ENCODE measurements around the gene C4orf50.

Gene C4orf50

GRCh38 chr4:5884796-5885195, 133.4 kb downstream of the C4orf50 start:
- H3K4me1 ChIP-seq (ENCODE audit: control insufficient read depth in 1 of 2, insufficient read depth in 2 of 2, low read length in 2 of 2): peaks cover 0 to 7% of the 10 kb centered on the region in 2 experiments
- H4K91ac ChIP-seq (ENCODE audit: low read depth, low read length): no peak overlapping the region
- no peak overlapping the region for H3K9ac ChIP-seq (ENCODE audit: low read length)
- no peaks in the 10 kb centered on the region for H3K79me1 ChIP-seq (ENCODE audit: low read length)
- H3K79me2 ChIP-seq (ENCODE audit: control insufficient read depth, insufficient read depth, low read length, poor library complexity): no peaks in the 10 kb centered on the region
- WGBS (ENCODE audit: extremely low coverage, insufficient coverage, insufficient read length): no CpG with 5 or more reads among the region's 7 CpGs
- no peak overlapping the region for H3K4me2 ChIP-seq (ENCODE audit: low read length)
- H2BK12ac ChIP-seq (ENCODE audit: low read length): no peak overlapping the region
- H4K8ac ChIP-seq (ENCODE audit: low read depth, low read length): no peak overlapping the region
- H2BK5ac ChIP-seq (ENCODE audit: low read depth, low read length, poor library complexity): no peak overlapping the region
- peaks cover 1% of the 10 kb centered on the region for H3K9me3 ChIP-seq (ENCODE audit: insufficient read depth, low read depth, low read length)
- no peak overlapping the region for H3K23ac ChIP-seq (ENCODE audit: low read length)
- no peak overlapping the region for H4K12ac ChIP-seq (ENCODE audit: low read depth, low read length)
- H3K4me3 ChIP-seq (ENCODE audit: low read depth, low read length): no peak overlapping the region
- DNase-seq: no peak
- no peak overlapping the region for H3K27ac ChIP-seq (ENCODE audit: low read depth, low read length)
- H3K18ac ChIP-seq (ENCODE audit: low read length): no peak overlapping the region
- H2AK5ac ChIP-seq (ENCODE audit: low read length): no peak overlapping the region
- H3K27me3 ChIP-seq (ENCODE audit: insufficient read depth, low read length): peaks cover 27% of the 10 kb centered on the region
- H3K14ac ChIP-seq (ENCODE audit: low read length): no peak overlapping the region
- no peak overlapping the region for H3K4ac ChIP-seq (ENCODE audit: low read depth, low read length)
- H2BK120ac ChIP-seq (ENCODE audit: insufficient read depth, low read length, poor library complexity): no peak overlapping the region
- no peaks in the 10 kb centered on the region for H3K36me3 ChIP-seq (ENCODE audit: control insufficient read depth in 1 of 2, insufficient read depth in 2 of 2, low read length in 2 of 2)
- H2AFZ ChIP-seq (ENCODE audit: insufficient read depth, low read length, poor library complexity): no peak overlapping the region

- Histone ChIP-seq H3K27ac (ENCODE audit: low read depth, low read length) (no peak overlapping the region), H3K36me3 (ENCODE audit: control insufficient read depth in 1 of 2, insufficient read depth in 2 of 2, low read length in 2 of 2) (no peaks in the 10 kb centered on the region), H3K9ac (ENCODE audit: low read length) (no peak overlapping the region), H3K79me2 (ENCODE audit: control insufficient read depth, insufficient read depth, low read length, poor library complexity) (no peaks in the 10 kb centered on the region), H3K4me3 (ENCODE audit: low read depth, low read length) (no peak overlapping the region), H3K14ac (ENCODE audit: low read length) (no peak overlapping the region), H4K8ac (ENCODE audit: low read depth, low read length) (no peak overlapping the region), H2BK5ac (ENCODE audit: low read depth, low read length, poor library complexity) (no peak overlapping the region), H4K12ac (ENCODE audit: low read depth, low read length) (no peak overlapping the region), H2AFZ (ENCODE audit: insufficient read depth, low read length, poor library complexity) (no peak overlapping the region), H3K79me1 (ENCODE audit: low read length) (no peaks in the 10 kb centered on the region), H2BK12ac (ENCODE audit: low read length) (no peak overlapping the region), H4K91ac (ENCODE audit: low read depth, low read length) (no peak overlapping the region), H3K4me2 (ENCODE audit: low read length) (no peak overlapping the region), H2BK120ac (ENCODE audit: insufficient read depth, low read length, poor library complexity) (no peak overlapping the region), H3K27me3 (ENCODE audit: insufficient read depth, low read length) (peaks cover 18% of the 10 kb centered on the region), H3K18ac (ENCODE audit: low read length) (no peak overlapping the region), H3K9me3 (ENCODE audit: insufficient read depth, low read depth, low read length) (peaks cover 1% of the 10 kb centered on the region), H2AK5ac (ENCODE audit: low read length) (no peak overlapping the region), H3K23ac (ENCODE audit: low read length) (no peak overlapping the region), H3K4me1 (ENCODE audit: control insufficient read depth in 1 of 2, insufficient read depth in 2 of 2, low read length in 2 of 2) (peaks cover 0 to 7% of the 10 kb centered on the region in 2 experiments), H3K4ac (ENCODE audit: low read depth, low read length) (no peak overlapping the region)
- WGBS (ENCODE audit: extremely low coverage, insufficient coverage, insufficient read length): no CpG with 5 or more reads among the region's 1 CpG
- DNase-seq: no peak
Observed at GRCh38 chr4:5883916-5884315, 134.3 kb downstream of the C4orf50 start.

DNA sequence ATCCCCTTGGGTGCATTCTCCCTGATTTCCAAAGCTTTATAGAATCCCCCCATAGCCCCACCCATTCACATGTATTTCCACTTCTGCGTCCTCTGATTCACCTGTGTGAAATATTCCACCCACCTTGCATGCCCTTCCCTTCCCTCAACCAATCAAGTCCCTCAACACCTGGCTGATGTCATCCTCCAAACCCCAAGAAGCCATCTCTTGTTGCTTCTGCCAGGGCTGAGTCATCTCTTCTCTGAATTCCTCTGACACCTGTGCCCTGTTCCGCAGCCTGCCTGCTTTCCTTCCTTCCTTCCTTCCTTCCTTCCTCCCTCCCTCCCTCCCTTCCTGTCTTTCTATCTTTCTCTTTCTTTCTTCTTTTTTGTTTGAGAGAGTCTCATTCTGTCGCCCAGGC, 135.3 kb downstream of the C4orf50 start:
- Histone ChIP-seq H3K23ac (ENCODE audit: low read length) (no peak overlapping the region), H2BK12ac (ENCODE audit: low read length) (no peak overlapping the region), H4K8ac (ENCODE audit: low read depth, low read length) (no peak overlapping the region), H3K79me1 (ENCODE audit: low read length) (no peaks in the 10 kb centered on the region), H4K91ac (ENCODE audit: low read depth, low read length) (no peak overlapping the region), H3K18ac (ENCODE audit: low read length) (no peak overlapping the region), H3K36me3 (ENCODE audit: control insufficient read depth in 1 of 2, insufficient read depth in 2 of 2, low read length in 2 of 2) (no peaks in the 10 kb centered on the region), H4K12ac (ENCODE audit: low read depth, low read length) (no peak overlapping the region), H2AK5ac (ENCODE audit: low read length) (no peak overlapping the region), H2BK120ac (ENCODE audit: insufficient read depth, low read length, poor library complexity) (no peak overlapping the region), H3K4me2 (ENCODE audit: low read length) (no peak overlapping the region), H3K4ac (ENCODE audit: low read depth, low read length) (no peak overlapping the region), H3K9me3 (ENCODE audit: insufficient read depth, low read depth, low read length) (peaks cover 1% of the 10 kb centered on the region), H3K79me2 (ENCODE audit: control insufficient read depth, insufficient read depth, low read length, poor library complexity) (no peaks in the 10 kb centered on the region), H3K9ac (ENCODE audit: low read length) (no peak overlapping the region), H3K14ac (ENCODE audit: low read length) (no peak overlapping the region), H3K4me1 (ENCODE audit: control insufficient read depth in 1 of 2, insufficient read depth in 2 of 2, low read length in 2 of 2) (peaks cover 0 to 4% of the 10 kb centered on the region in 2 experiments), H2AFZ (ENCODE audit: insufficient read depth, low read length, poor library complexity) (no peak overlapping the region), H3K27me3 (ENCODE audit: insufficient read depth, low read length) (peaks cover 11% of the 10 kb centered on the region), H3K27ac (ENCODE audit: low read depth, low read length) (no peak overlapping the region), H2BK5ac (ENCODE audit: low read depth, low read length, poor library complexity) (no peak overlapping the region), H3K4me3 (ENCODE audit: low read depth, low read length) (no peak overlapping the region)
- no peak for DNase-seq
- no CpG with 5 or more reads among the region's 3 CpGs for WGBS (ENCODE audit: extremely low coverage, insufficient coverage, insufficient read length)

DNA sequence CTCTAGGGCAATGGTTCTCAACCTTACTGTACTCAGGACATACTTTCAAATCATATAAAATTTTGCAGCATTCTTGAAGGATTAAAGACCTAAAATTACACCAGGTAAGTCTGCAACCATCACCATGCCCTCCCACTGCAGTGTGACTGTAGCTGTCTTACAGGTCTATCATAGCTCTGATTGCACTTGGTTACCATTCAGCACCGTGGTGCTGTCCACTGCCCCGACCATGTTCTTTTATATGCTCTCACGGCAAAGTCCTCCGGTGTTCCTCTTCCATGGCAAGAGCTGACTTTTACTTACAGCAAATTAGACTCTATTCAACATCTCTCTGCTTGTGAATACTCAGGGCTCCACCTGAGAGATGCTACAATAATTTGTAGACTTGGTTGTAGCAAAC, 136.9 kb downstream of the C4orf50 start:
- H2BK120ac ChIP-seq (ENCODE audit: insufficient read depth, low read length, poor library complexity): no peak overlapping the region
- peaks cover 1% of the 10 kb centered on the region for H3K9me3 ChIP-seq (ENCODE audit: insufficient read depth, low read depth, low read length)
- no peak overlapping the region for H2AK5ac ChIP-seq (ENCODE audit: low read length)
- H2BK5ac ChIP-seq (ENCODE audit: low read depth, low read length, poor library complexity): no peak overlapping the region
- H4K8ac ChIP-seq (ENCODE audit: low read depth, low read length): no peak overlapping the region
- H3K79me2 ChIP-seq (ENCODE audit: control insufficient read depth, insufficient read depth, low read length, poor library complexity): no peaks in the 10 kb centered on the region
- H3K18ac ChIP-seq (ENCODE audit: low read length): no peak overlapping the region
- H3K4me3 ChIP-seq (ENCODE audit: low read depth, low read length): no peak overlapping the region
- H4K91ac ChIP-seq (ENCODE audit: low read depth, low read length): no peak overlapping the region
- no peak overlapping the region for H3K4me2 ChIP-seq (ENCODE audit: low read length)
- no peak overlapping the region for H3K27ac ChIP-seq (ENCODE audit: low read depth, low read length)
- no peak overlapping the region for H3K23ac ChIP-seq (ENCODE audit: low read length)
- peaks cover 2% of the 10 kb centered on the region for H3K27me3 ChIP-seq (ENCODE audit: insufficient read depth, low read length)
- no peak overlapping the region for H4K12ac ChIP-seq (ENCODE audit: low read depth, low read length)
- no peak overlapping the region for H3K9ac ChIP-seq (ENCODE audit: low read length)
- no peak overlapping the region for H2AFZ ChIP-seq (ENCODE audit: insufficient read depth, low read length, poor library complexity)
- no peak overlapping the region for H3K4ac ChIP-seq (ENCODE audit: low read depth, low read length)
- no peaks in the 10 kb centered on the region for H3K4me1 ChIP-seq (ENCODE audit: control insufficient read depth in 1 of 2, insufficient read depth in 2 of 2, low read length in 2 of 2)
- no peaks in the 10 kb centered on the region for H3K36me3 ChIP-seq (ENCODE audit: control insufficient read depth in 1 of 2, insufficient read depth in 2 of 2, low read length in 2 of 2)
- H3K79me1 ChIP-seq (ENCODE audit: low read length): no peaks in the 10 kb centered on the region
- no peak overlapping the region for H3K14ac ChIP-seq (ENCODE audit: low read length)
- H2BK12ac ChIP-seq (ENCODE audit: low read length): no peak overlapping the region
- WGBS (ENCODE audit: extremely low coverage, insufficient coverage, insufficient read length): no CpG with 5 or more reads among the region's 4 CpGs
- no peak for DNase-seq
